ENCODE data around the gene CYP1A1.
"Not testable (repeated sequence)": the region's sequence is repeated elsewhere in the genome, so short reads cannot be mapped to it uniquely, and the experiment has no call there.

The CYP1A1 gene

GRCh38 chr15:74735305-74735704 is 10.0 kb upstream of the CYP1A1 start:
- DNase-seq: no peak

- no peak for DNase-seq
Observed at GRCh38 chr15:74733269-74733668, 7.9 kb upstream of the CYP1A1 start.

GRCh38 chr15:74732846-74733245 is 7.5 kb upstream of the CYP1A1 start:
- no peak for DNase-seq

- DNase-seq: no peak
Observed at GRCh38 chr15:74730619-74731316, 5.4 kb upstream of the CYP1A1 start.

GRCh38 chr15:74729372-74729771 is 4.0 kb upstream of the CYP1A1 start:
- DNase-seq: not testable (repeated sequence)

- DNase-seq: not testable (repeated sequence)
Observed at GRCh38 chr15:74728699-74729098, 3.4 kb upstream of the CYP1A1 start.

- no peak for DNase-seq
Observed at GRCh38 chr15:74727727-74728126, 2.4 kb upstream of the CYP1A1 start.

- DNase-seq: no peak
Observed at GRCh38 chr15:74726774-74727164, 1.4 kb upstream of the CYP1A1 start.

GRCh38 chr15:74725845-74726773 is 781 bp upstream of the CYP1A1 start:
- peak; percentile 18 for DNase-seq

- DNase-seq: no peak
Observed at GRCh38 chr15:74724570-74725224, 631 bp downstream of the CYP1A1 start.

GRCh38 chr15:74723754-74724334 is 1.5 kb downstream of the CYP1A1 start:
- DNase-seq: peak; percentile 21

- no peak for DNase-seq
Observed at GRCh38 chr15:74723187-74723586, 2.1 kb downstream of the CYP1A1 start.

- no peak for DNase-seq
Observed at GRCh38 chr15:74722591-74722990, 2.7 kb downstream of the CYP1A1 start.

- DNase-seq: peak; percentile 74
Observed at GRCh38 chr15:74716651-74717050, 8.7 kb downstream of the CYP1A1 start.

GRCh38 chr15:74712311-74712710 is 13.0 kb downstream of the CYP1A1 start:
- peak; percentile 50 for DNase-seq

GRCh38 chr15:74710319-74711094 is 14.8 kb downstream of the CYP1A1 start:
- DNase-seq: no peak

GRCh38 chr15:74709892-74710291 is 15.4 kb downstream of the CYP1A1 start:
- no peak for DNase-seq

- DNase-seq: peak; percentile 71
Observed at GRCh38 chr15:74709011-74709410, 16.3 kb downstream of the CYP1A1 start.

GRCh38 chr15:74696808-74697207 is 28.5 kb downstream of the CYP1A1 start:
- DNase-seq: no peak

GRCh38 chr15:74696398-74696729 is 29.0 kb downstream of the CYP1A1 start:
- DNase-seq: no peak

- peak; percentile 89 for DNase-seq
Observed at GRCh38 chr15:74695597-74696397, 29.5 kb downstream of the CYP1A1 start, which contains the start of gene EDC3. Gene EDC3, minus strand, starts transcription at chr15:74696024. Its CDS starts 20,900 bp downstream, at chr15:74675124.

Measured in inflammatory macrophage treated with lipopolysaccharide for 4 hours (primary cell).